PC-9 (cell line): ENCODE data around the gene LINGO1.

Experiments
- CTCF ChIP-seq: fragments of 200-600 bp; sonication (generic); conservative IDR thresholded peaks from 2 replicates; pipeline ENCODE4 v1.6.1; 2017; ENCODE audit warnings: mixed run types, antibody characterized with exemption, mild to moderate bottlenecking, moderate library complexity
- EZH2 ChIP-seq: fragments of 200-600 bp; sonication (generic); IDR thresholded peaks from 2 replicates; pipeline ENCODE4 v1.8.0; 2017; ENCODE audit warnings: antibody characterized with exemption, low read depth

GRCh38 chr15:77604973-77605372 lies 27.7 kb downstream of the LINGO1 start:
- no peak for TF ChIP-seq CTCF
- TF ChIP-seq EZH2: no peak
